ENCODE results near the gene RGS7. TPM values are rescaled to one million over a fixed set of nuclear protein-coding genes. Genes with fewer than 3 reads are reported as not detected.
"Not testable (repeated sequence)": the region's sequence is repeated elsewhere in the genome, so short reads cannot be mapped to it uniquely, and the experiment has no call there.

Gene RGS7
- total RNA-seq, 1 donor from 2014 or later, result not detected

- DNase-seq, result no peak
- ATAC-seq, result no peak
- Histone ChIP-seq H3K4me1 (no peaks in the 10 kb centered on the region), H3K27ac (no peak overlapping the region), H3K4me3 (no peak overlapping the region), H3K36me3 (no peaks in the 10 kb centered on the region), H3K27me3 (no peaks in the 10 kb centered on the region), H3K9me3 (no peaks in the 10 kb centered on the region)
- TF ChIP-seq, protein P1, sequence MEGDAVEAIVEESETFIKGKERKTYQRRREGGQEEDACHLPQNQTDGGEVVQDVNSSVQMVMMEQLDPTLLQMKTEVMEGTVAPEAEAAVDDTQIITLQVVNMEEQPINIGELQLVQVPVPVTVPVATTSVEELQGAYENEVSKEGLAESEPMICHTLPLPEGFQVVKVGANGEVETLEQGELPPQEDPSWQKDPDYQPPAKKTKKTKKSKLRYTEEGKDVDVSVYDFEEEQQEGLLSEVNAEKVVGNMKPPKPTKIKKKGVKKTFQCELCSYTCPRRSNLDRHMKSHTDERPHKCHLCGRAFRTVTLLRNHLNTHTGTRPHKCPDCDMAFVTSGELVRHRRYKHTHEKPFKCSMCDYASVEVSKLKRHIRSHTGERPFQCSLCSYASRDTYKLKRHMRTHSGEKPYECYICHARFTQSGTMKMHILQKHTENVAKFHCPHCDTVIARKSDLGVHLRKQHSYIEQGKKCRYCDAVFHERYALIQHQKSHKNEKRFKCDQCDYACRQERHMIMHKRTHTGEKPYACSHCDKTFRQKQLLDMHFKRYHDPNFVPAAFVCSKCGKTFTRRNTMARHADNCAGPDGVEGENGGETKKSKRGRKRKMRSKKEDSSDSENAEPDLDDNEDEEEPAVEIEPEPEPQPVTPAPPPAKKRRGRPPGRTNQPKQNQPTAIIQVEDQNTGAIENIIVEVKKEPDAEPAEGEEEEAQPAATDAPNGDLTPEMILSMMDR (IDR thresholded peaks at IDR 0.05), result no peak
- intact Hi-C loops (cut with DNase I), result no loop called here
Observed at GRCh38 chr1:240743705-240744104, 613.3 kb downstream of the RGS7 start.

DNA sequence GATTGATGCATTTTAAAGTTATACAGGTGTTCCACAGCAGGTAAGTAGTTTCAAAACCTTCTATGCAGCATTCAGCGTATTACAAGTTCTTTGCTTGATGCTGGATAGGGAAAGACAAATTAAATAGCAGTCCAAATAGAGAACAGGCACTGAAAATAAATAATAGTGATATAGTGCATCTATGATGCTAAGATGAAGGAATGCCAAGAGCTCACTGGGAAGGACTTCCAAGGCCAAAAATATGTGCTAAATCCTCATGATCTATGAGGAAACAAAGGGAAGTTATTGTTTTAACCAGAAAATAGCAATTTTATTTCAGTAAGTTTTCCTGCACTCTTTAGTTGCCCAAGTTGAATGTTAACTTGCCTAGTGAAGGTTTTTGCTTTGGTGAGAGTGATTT, 617.3 kb downstream of the RGS7 start:
- no peak for ATAC-seq
- intact Hi-C loops (cut with DNase I), result no loop called here
- TF ChIP-seq, protein P1 (IDR thresholded peaks at IDR 0.05), result no peak
- no peak for DNase-seq
- H3K4me1 ChIP-seq, result no peaks in the 10 kb centered on the region
- H3K9me3 ChIP-seq, result no peaks in the 10 kb centered on the region
- H3K27ac ChIP-seq, result no peak overlapping the region
- no peak overlapping the region for H3K4me3 ChIP-seq
- no peaks in the 10 kb centered on the region for H3K36me3 ChIP-seq
- no peaks in the 10 kb centered on the region for H3K27me3 ChIP-seq

DNA sequence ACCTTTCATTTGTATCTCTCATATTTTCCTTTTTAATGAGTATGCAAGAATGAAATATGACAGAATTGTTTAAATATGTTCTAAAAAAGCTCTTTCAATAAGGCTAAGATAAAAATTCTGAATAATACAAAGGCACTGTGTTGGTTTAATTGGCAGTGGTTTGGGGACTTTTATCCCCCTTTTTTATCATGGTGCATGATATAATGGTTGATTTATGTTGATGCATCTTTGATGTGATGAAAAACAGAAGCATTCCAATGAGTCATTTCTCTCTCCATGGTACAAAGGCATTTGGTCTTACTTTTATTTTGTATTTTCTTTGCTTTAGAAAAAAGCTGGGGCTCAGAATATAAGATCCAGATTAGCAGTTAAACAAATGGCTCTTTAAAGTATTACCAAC, 617.9 kb downstream of the RGS7 start:
- intact Hi-C loops (cut with DNase I), result no loop called here
- Histone ChIP-seq H3K4me3 (no peak overlapping the region), H3K4me1 (no peaks in the 10 kb centered on the region), H3K27me3 (no peaks in the 10 kb centered on the region), H3K9me3 (no peaks in the 10 kb centered on the region), H3K36me3 (no peaks in the 10 kb centered on the region), H3K27ac (no peak overlapping the region)
- ATAC-seq (no peak), DNase-seq (no peak)
- TF ChIP-seq, protein P1 (IDR thresholded peaks at IDR 0.05), result no peak

DNA sequence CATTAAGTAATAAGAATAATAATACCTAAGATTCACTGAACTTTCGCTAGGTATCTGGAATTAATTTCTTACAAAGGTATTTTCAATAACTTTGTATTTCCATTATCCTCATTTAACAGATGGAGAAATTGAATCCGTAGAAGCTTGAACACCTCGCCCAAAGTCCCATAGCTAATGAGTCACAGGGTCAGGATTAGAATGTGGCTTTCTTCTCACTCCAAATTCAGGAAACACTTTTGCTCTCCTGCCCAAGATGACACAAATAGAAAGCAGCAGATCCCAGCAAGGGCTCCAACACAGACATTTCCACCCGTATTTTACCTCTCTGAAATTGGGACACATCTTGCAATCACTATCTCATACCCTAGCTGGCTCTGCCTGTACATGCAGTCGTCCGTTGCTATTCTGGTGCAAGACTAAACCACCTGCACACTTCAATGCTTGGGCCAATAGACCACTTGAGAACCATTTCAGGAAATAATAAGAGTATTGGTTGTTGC, 619.2 kb downstream of the RGS7 start:
- Histone ChIP-seq H3K27me3 (no peaks in the 10 kb centered on the region), H3K27ac (no peak overlapping the region), H3K36me3 (no peaks in the 10 kb centered on the region), H3K4me3 (no peak overlapping the region), H3K9me3 (no peaks in the 10 kb centered on the region), H3K4me1 (no peaks in the 10 kb centered on the region)
- no peak for ATAC-seq
- TF ChIP-seq, protein P1 (IDR thresholded peaks at IDR 0.05), result no peak
- intact Hi-C loops (cut with DNase I), result no loop called here
- no peak for DNase-seq

GRCh38 chr1:240737298-240737697, 619.7 kb downstream of the RGS7 start:
- TF ChIP-seq, protein P1 (IDR thresholded peaks at IDR 0.05), result no peak
- Histone ChIP-seq H3K4me3 (no peak overlapping the region), H3K4me1 (no peaks in the 10 kb centered on the region), H3K36me3 (no peaks in the 10 kb centered on the region), H3K9me3 (no peaks in the 10 kb centered on the region), H3K27me3 (no peaks in the 10 kb centered on the region), H3K27ac (no peak overlapping the region)
- ATAC-seq (no peak), DNase-seq (no peak)
- intact Hi-C loops (cut with DNase I), result no loop called here

DNA sequence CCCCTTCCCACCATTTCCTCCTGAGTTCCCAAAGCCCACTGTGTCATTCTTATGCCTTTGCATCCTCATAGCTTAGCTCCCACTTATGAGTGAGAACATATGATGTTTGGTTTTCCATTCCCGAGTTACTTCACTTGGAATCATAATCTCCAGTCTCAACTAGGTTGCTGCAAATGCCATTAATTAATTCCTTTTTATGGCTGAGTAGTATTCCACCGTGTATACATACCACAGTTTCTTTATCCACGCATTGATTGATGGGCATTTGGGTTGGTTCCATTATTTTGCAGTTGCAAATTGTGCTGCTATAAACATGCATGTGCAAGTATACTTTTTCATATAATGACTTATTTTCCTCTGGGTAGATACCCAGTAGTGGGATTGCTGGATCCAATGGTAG, 622.3 kb downstream of the RGS7 start:
- H3K36me3 ChIP-seq; H3K4me1 ChIP-seq; H3K9me3 ChIP-seq; ATAC-seq; H3K27me3 ChIP-seq; DNase-seq; H3K4me3 ChIP-seq; H3K27ac ChIP-seq; intact Hi-C loops (cut with DNase I): not testable (repeated sequence)

Measured in upper lobe of right lung (tissue), 1 donor.